ENCODE data around the gene C10orf62.

C10orf62 gene

GRCh38 chr10:97587183-97587582 lies 2.3 kb upstream of the C10orf62 start:
- DNase-seq = no peak

- DNase-seq = no peak
These were observed 694 bp downstream of the C10orf62 start for GRCh38 chr10:97590082-97590747.

- DNase-seq = no peak
These were observed 1.4 kb downstream of the C10orf62 start for GRCh38 chr10:97590748-97591495.

GRCh38 chr10:97593421-97593820 lies 3.9 kb downstream of the C10orf62 start:
- no peak for DNase-seq

GRCh38 chr10:97596101-97597082 lies 6.9 kb downstream of the C10orf62 start:
- no peak for DNase-seq

- DNase-seq = no peak
These were observed 8.3 kb downstream of the C10orf62 start for GRCh38 chr10:97597778-97598177.

GRCh38 chr10:97598407-97599271 lies 9.1 kb downstream of the C10orf62 start:
- no peak for DNase-seq

- no peak for DNase-seq
These were observed 9.7 kb downstream of the C10orf62 start for GRCh38 chr10:97599272-97599619.

GRCh38 chr10:97600616-97601015 lies 11.1 kb downstream of the C10orf62 start:
- no peak for DNase-seq

- DNase-seq = no peak
These were observed 12.0 kb downstream of the C10orf62 start for GRCh38 chr10:97601268-97602215.

GRCh38 chr10:97607095-97607636 lies 17.6 kb downstream of the C10orf62 start:
- no peak for DNase-seq

GRCh38 chr10:97608991-97609561 lies 19.6 kb downstream of the C10orf62 start:
- DNase-seq = no peak

GRCh38 chr10:97611473-97611872 lies 22.0 kb downstream of the C10orf62 start:
- no peak for DNase-seq

- peak in 1 of 2 donors; percentile 25 for DNase-seq
These were observed 22.9 kb downstream of the C10orf62 start for GRCh38 chr10:97612386-97612785.

GRCh38 chr10:97618285-97618684 lies 28.8 kb downstream of the C10orf62 start:
- DNase-seq = no peak

- no peak for DNase-seq
These were observed 29.2 kb downstream of the C10orf62 start for GRCh38 chr10:97618733-97619132.

GRCh38 chr10:97623277-97623676 lies 33.8 kb downstream of the C10orf62 start:
- no peak for DNase-seq

- DNase-seq = no peak
These were observed 38.2 kb downstream of the C10orf62 start for GRCh38 chr10:97627731-97628130.

- DNase-seq = no peak
These were observed 38.7 kb downstream of the C10orf62 start for GRCh38 chr10:97628228-97628627.

GRCh38 chr10:97629289-97629688 lies 39.8 kb downstream of the C10orf62 start:
- DNase-seq = no peak
